Myocyte (in vitro differentiated cells): ENCODE measurements around the gene GSTM1. TPM values are rescaled to one million over a fixed set of nuclear protein-coding genes. Genes with fewer than 3 reads are reported as not detected.

Experiments used
- DNase-seq: peaks from one replicate; pipeline ENCODE4 v3.0.0-alpha.2; 2012; ENCODE audit warnings: low read depth
- total RNA-seq: library from RNA; depleted of rRNA; stranded (reverse); fragments of >200 nt; gene quantifications from 2 replicates; pipeline ENCODE4 v1.2.3, GENCODE V29; 2014

Gene GSTM1
- total RNA-seq, 1 donor from 2014 or later, result 0.48 TPM

DNA sequence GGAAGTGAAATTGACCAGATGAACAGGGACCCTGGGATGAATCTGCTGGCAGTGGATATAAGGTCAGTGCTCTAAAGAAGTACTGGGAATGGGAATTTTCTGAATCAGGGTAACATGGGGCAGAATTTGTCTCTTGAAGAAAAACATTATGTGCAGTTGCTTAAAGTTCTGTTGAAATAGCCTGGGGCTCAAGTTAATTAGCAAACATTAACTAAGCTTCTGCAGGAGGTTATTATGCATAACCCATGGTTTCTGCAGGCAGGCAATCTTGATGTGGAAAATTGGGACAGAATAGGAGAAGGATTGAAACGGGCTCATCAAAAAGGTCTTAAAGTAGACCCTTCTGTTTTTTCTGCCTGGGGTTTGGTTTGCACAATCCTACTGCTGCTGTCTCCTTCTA, 38.4 kb downstream of the GSTM1 start:
- no peak for DNase-seq

GRCh38 chr1:109726728-109727373, 39.2 kb downstream of the GSTM1 start:
- DNase-seq, result no peak

- no peak for DNase-seq
These were observed 41.3 kb downstream of the GSTM1 start for GRCh38 chr1:109728870-109729269.

- DNase-seq, result peak; percentile 68
These were observed 43.0 kb downstream of the GSTM1 start for GRCh38 chr1:109730666-109731065.

GRCh38 chr1:109732390-109732881, 44.8 kb downstream of the GSTM1 start:
- no peak for DNase-seq

GRCh38 chr1:109733236-109733870, 45.7 kb downstream of the GSTM1 start:
- peak; percentile 56 for DNase-seq

DNA sequence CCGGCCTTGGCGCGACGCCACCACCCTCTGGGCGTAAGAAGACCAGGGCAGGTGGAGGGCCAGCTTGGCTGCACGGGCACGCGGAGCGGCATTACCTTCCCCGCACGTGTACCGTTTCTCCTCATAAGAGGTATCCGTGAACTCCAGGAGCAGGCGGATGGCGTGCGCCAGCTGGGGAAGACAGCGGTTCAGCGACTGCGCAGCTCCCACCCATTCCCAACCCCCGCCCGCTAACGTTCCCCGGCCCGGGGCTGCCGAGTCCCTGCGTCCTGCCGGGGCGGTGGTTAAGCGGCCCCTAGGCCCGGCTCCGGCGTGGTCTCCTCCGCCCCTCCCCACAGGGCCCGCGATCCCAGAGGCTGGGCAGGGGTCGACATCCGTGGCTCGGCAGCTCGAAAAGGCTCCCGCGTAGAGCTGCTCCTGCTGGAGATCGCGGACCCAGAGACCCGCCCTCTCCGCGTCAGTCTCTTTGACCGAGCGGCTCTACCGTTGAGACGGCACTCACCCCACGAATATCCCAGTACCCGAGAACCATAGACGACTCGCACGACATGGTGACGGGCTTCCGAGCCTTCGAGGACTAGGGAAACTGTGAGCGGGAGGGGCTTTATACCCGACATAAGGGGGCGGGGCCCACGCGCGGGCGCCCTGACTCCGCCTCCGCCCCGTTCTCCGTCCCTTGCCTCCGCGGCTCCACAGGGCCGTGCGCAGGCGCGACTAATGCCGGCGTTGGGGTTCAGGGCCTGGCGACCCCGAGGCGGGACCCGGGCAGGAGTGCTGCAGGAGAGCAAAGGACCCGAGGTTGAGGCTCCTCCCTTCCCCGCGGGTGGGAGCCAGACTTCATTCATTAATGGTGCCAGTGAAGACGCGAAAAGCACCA, 52.4 kb downstream of the GSTM1 start:
- DNase-seq, result peak; percentile 52

DNA sequence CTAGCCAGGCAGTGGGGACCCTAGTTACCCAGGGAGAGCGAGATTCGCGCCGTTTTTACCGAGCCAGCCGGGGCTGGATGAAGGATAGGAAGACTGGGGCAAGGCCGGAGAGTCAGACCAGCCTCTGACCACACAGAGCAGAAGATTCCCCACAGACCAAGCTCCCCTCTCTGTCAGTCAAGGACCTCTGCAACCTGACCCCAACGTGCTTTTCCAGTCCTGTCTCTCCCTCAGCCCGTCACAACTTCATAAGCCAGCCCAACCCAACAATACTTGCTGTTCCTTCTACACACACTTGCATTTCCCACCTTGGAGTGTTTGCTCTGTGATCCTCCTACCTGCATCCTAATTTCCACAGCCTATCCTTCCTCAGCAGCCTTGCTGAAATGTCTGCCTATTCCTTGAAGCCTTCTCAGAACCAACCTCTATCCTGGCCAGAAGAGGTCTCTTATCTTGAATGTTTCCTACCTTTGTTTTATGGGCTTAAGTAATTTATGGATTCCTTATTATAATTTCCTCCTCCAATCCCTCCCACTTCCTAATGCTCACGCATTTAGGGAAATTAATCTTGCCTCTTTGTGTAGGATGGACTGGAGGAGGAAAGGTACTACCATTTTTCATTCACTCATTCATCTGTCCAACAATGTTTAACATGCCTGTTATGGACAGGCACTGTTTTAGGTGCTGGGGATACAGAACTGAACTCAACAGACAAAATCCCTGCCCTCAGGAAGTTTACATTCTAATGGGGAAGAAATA, 53.2 kb downstream of the GSTM1 start, which contains the start of gene GSTM3:
TSS of gene GSTM3 (minus strand) at position 424 of the 759 bp plus-strand sequence. CDS start 751 bp downstream, outside the sequence.
- no peak for DNase-seq

Other genes with a start within 250 kb of the GSTM1 start
- gene SYPL2, start 221.3 kb upstream of the GSTM1 start, total RNA-seq, result 14.7 and 15.8 TPM in 2 replicates
- gene ATXN7L2, start 203.9 kb upstream of the GSTM1 start, total RNA-seq, result 6.1 and 6.7 TPM in 2 replicates
- 3.9 and 6.1 TPM in 2 replicates for gene CYB561D1, start 193.7 kb upstream of the GSTM1 start, total RNA-seq
- 0.37 and 0.42 TPM in 2 replicates for gene AMIGO1, start 178.1 kb upstream of the GSTM1 start, total RNA-seq
- gene GPR61, start 147.9 kb upstream of the GSTM1 start, total RNA-seq, result 0.13 and 0.21 TPM in 2 replicates
- 6.0 and 6.6 TPM in 2 replicates for gene GNAI3, start 139.2 kb upstream of the GSTM1 start, total RNA-seq
- 0.13 TPM in 1 of 2 replicates, not detected in the other for gene GNAT2, start 68.2 kb upstream of the GSTM1 start, total RNA-seq
- 54.9 and 60.4 TPM in 2 replicates for gene AMPD2, start 68.0 kb upstream of the GSTM1 start, total RNA-seq
- gene GSTM4, start 31.7 kb upstream of the GSTM1 start, total RNA-seq, result 5.5 and 5.8 TPM in 2 replicates
- 22.6 and 28.5 TPM in 2 replicates for gene GSTM2, start 19.8 kb upstream of the GSTM1 start, total RNA-seq
- not detected in 2 replicates for gene GSTM5, start 24.4 kb downstream of the GSTM1 start, total RNA-seq
- gene GSTM3, start 53.2 kb downstream of the GSTM1 start, total RNA-seq, result 11.5 and 20.6 TPM in 2 replicates
- not detected in 2 replicates for gene EPS8L3, start 76.1 kb downstream of the GSTM1 start, total RNA-seq
- 33.8 and 34.9 TPM in 2 replicates for gene CSF1, start 223.0 kb downstream of the GSTM1 start, total RNA-seq